ENCODE results near the gene RAP1GAP2.

Gene RAP1GAP2

DNA sequence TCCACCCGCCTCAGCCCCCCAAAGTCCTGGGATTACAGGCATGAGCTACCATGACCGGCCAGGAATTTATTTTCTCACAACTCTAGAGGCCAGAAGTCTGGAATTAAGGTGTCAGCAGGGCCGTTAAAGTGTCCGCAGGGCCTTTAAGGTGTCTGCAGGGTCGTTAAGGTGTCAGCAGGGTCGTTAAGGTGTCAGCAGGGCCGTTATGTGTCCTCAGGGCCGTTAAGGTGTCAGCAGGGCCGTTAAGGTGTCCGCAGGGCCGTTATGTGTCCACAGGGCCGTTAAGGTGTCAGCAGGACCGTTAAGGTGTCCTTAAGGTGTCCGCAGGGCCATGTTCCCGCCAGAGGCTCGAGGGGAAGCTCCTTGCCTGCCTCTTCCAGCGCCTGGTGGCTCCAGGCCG is 125.2 kb downstream of the RAP1GAP2 start:
- DNase-seq: no peak

DNA sequence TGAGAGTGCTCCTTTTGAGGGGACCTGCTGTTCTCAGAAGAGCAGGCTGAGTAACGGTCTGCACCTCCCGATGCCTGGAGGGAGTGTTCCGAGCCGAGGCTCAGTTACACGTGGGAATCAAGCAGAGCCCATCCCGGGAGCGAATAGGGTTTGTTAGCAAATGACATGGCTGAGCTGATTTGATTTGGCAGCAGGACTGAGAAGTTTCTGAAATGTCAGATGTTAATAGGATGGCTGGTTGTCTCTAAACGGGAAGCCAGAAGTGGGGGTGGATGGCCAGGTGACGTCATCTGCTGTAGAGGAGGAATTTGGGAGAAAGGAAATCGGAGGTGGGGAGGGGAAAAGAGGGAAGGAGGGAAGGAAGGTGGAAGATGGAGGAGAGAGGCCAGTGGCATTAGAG is 128.0 kb downstream of the RAP1GAP2 start:
- DNase-seq: no peak

- DNase-seq: no peak
Observed at GRCh38 chr17:2925011-2925410, 128.8 kb downstream of the RAP1GAP2 start.

- no peak for DNase-seq
Observed at GRCh38 chr17:2926019-2926650, 129.9 kb downstream of the RAP1GAP2 start.

GRCh38 chr17:2928294-2928890 is 132.2 kb downstream of the RAP1GAP2 start:
- no peak for DNase-seq

- no peak for DNase-seq
Observed at GRCh38 chr17:2929881-2930533, 133.8 kb downstream of the RAP1GAP2 start.

- DNase-seq: no peak
Observed at GRCh38 chr17:2931876-2932275, 135.6 kb downstream of the RAP1GAP2 start.

DNA sequence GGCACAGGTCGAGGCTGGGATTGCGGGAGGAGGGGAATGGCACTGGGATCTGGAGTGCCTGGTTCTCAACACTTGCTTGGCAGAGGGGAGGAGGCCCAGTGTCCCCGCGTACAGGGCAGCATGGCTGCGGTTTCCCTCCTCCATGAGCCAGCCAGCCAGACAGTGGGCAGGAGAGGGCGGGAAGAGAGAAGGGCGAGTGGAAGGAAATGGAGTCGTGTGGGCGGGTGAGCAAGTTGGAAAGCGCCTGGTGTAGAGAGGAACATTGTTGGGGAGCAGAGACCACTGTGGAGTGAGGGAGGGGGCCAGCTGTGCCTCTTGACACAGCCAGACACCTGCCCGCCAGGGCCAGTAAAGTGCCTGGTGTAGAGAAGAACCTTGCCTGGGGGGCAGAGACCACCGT is 136.7 kb downstream of the RAP1GAP2 start:
- no peak for DNase-seq

DNA sequence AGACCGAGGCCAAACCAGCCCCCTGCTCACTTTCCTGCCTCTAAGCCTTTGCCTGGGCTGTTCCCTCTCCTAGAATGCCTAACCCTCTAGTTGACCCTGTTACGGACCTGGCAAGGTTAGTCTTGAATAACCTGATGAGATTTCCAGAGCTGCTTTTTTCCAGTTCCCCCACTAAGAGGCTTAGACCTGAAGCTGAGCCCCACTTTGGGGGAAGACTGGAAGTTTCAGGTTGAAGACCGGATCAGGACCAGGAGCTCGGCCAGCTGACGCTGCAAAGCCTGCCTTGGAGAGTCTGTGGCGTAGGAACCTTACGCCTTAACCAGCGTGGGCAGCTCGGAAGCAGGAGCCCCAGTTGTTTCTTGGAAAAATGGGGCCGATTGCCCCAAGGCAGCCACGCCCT is 137.4 kb downstream of the RAP1GAP2 start:
- DNase-seq: no peak

DNA sequence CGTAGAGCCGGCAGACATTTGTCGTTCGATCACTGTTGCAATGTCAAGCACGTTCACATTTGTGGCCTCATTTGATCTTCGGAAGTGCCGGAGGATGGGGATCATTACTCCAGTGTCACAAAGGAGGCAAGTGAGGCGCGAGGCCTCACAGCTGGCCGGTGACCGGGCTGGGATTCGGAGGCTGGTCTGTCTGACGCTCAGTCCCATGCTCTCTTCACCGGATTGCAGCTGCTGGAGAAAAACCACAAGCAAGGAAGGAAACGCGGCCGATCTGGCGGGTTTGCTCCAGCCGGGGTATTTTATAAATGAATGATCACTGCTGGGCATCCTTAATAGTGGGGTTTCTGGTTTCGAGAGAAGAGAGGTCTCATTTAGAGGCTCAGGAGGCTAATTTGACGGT is 139.4 kb downstream of the RAP1GAP2 start:
- no peak for DNase-seq

GRCh38 chr17:2936351-2936750 is 140.1 kb downstream of the RAP1GAP2 start:
- DNase-seq: no peak

DNA sequence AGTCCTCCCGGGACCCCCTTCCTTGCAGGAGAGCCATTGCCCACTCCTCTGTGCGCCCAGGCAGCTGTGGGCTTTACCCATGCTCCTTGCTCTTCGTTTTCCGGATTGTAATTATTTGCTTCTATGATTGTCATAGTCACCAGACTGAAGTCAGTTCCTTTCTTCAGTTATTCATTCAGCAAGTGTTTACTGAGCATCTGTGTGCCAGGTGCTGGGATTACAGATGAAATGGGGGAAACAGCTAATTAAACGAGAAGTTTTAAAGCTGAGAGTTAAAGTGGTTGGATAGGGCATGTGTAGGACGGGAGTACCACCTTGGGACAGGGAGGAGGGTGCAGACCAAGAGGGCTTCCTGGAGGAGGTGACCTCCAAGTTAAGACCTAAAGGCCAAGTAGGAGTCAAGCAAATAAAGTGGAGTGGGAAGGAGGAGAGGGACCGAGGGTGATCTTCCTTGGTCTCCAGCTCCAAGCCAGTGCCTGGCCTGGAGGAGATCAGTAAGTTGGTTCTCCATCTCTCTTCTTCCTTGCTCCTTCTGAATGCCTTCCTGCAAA is 140.6 kb downstream of the RAP1GAP2 start:
- no peak for DNase-seq

DNA sequence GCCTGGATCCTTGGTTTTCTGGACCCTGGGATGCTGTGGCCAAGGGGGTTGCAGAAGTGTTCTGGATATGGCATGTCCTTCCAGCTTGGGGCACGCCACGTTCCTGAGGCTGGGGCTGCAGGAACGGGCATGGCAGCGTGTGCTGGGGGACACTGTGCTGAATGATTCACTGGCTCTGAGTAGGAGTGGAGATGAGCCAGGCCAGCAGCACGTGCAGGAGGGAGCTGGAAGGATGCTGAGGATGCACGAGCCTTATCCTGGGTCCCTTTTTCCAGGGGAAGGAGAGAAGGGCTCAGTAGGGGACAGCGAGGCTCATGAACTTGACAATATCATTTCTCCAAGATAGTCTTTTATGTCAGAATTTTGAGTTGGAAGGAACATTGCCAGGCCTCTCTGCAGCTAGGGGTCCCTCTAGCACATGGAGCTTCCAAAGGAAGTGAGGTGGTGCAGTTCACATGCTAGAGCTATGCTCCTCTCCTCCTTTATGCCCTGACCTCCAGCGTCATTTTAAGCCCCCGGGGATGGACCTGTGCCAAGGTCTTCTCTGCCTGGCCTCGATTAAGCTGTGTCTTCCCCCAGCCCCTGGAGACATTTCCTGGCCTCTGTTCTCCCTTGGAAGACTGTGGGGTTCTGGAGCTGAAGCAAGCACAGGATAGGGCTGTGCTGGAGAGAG is 141.2 kb downstream of the RAP1GAP2 start:
- no peak for DNase-seq

DNA sequence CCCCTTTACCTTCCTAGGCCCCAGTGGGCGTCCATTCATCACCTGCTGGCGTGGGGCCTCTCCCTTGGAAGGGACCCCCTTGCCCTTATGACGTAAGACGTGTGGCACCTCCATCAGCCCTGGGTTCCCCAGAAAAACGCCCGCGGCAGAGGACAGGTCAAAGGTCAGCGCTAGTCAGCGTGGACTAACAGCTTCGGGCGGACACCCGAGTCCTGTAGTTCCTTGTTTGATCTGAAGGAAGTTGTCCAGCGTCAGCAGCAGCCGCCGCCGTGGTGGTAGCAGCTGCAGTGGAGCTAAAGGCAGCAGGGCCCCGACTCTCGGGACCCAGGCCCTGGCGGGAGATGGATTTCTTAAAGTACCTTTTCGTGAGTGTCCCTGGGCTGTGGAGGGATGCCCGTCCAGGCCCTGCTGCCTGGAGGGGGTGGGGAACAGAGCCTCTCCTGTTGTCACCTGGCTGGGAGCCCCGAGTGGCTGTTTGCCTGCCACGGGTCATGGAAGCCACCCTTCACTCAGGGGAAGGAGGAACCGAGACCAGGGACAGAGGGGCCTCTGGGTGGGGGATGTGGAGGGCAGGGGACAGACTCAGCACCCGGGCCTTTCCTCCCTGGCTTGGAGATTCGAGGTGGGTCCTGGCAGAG is 143.6 kb downstream of the RAP1GAP2 start:
- peak in 1 of 2 donors; percentile 73 for DNase-seq

DNA sequence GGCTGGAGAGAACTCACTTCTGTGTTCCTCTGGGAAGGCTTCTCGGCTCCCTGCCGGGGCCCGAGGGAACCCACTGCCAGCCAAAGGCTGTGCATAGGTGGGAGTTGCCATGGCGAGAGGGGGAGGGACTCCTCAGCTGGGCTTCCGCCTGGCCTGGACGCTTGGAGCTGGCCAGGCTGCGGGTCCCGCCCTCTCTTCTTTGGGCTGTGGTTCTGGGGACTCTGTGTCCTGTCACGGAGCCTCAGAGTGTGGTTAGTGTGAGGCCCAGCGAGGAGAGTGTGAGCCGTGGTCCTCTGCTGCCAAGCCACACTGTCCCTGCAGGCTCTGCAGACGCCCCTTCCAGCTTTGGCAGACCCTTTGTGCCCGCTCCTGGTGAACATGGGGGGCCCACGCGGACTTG is 144.1 kb downstream of the RAP1GAP2 start:
- peak; percentile 56 to 73 for DNase-seq

DNA sequence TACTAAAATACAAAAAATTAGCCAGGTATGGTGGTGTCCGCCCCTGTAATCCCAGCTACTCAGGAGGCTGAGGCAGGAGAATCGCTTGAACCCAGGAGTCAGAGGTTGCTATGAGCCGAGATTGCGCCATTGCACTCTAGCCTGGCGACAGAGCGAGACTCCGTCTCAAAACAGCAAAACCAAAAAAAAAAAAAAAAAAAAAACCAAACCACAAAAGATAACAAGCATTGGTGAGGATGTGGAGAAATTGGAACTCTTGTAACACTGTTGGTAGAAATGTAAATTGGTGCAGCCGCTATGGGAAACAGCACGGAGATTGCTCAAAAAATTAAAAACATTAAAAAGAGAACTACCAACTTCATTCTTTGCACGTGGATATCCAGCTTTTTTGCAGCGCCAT is 147.7 kb downstream of the RAP1GAP2 start:
- DNase-seq: no peak

DNA sequence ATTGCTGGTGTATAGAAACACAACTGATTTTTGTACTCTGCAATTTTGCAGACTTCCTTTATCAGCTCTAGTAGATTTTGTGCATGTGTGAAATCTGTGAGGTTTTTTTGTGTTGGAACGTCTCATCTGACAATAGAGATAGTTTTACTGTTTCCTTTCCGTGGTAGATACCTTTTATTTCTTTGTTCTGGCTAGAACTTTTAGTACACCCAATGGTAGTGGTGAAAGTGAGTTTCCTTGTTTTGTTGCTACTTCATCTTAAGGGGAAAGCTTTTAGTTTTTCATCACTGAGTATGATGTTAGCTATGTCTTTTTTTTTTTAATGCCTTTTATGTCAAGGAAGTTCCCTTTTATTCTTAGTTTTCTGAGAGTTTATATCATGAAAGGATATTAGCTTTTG is 149.1 kb downstream of the RAP1GAP2 start:
- DNase-seq: no peak

- DNase-seq: peak in 1 of 2 donors; percentile 14
Observed at GRCh38 chr17:2946144-2946543, 149.9 kb downstream of the RAP1GAP2 start.

GRCh38 chr17:2947588-2947950 is 151.3 kb downstream of the RAP1GAP2 start:
- DNase-seq: no peak

DNA sequence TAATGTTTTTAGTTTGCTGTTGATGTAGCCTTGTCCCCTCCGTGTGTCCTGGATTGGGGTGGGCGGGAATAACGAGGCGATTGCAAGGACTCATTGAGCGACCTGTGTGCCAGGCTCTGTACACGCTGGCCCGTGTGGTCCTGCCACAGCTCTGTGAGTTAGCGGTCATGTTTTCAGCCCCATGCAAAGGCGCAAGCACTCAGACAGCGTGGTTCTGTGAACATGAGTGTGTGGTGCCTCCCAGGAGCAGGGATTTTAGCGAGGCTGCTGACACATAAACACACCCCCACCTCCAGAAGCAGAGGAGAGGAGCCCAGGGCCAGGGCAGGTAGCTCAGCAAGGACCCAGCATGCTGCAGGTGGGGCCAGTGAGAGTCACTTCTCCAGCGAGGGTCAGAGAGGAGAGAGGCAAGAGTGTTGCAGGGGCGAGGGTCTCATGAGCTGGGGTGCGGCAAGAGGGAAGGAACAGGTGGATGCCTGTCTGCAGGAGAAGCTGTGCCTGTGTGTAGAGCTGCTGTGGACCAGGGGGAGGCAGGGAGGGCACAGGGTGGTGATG is 151.8 kb downstream of the RAP1GAP2 start:
- no peak for DNase-seq

GRCh38 chr17:2948721-2949468 is 152.7 kb downstream of the RAP1GAP2 start:
- DNase-seq: no peak

- no peak for DNase-seq
Observed at GRCh38 chr17:2949469-2950044, 153.3 kb downstream of the RAP1GAP2 start.

Data from hippocampal formation (tissue), 2 donors.